A549 (cell line): ENCODE data around the gene PDE1C.

ENCODE experiments used
- CBX2 ChIP-seq: fragments of 200-600 bp; sonication (generic); IDR thresholded peaks from 2 replicates; pipeline ENCODE4 v1.6.1; 2016; ENCODE audit warnings: low read depth, mild to moderate bottlenecking, borderline replicate concordance
- CHD2 ChIP-seq: fragments of 150-350 bp; IDR thresholded peaks from 2 replicates; pipeline ENCODE4 v1.6.1; 2014; ENCODE audit warnings: low read length; ENCODE audit not compliant: partially characterized antibody
- CHD4 ChIP-seq: fragments of 200-600 bp; sonication (generic); IDR thresholded peaks from 2 replicates; pipeline ENCODE4 v1.6.1; 2016; ENCODE audit warnings: antibody characterized with exemption, mild to moderate bottlenecking, borderline replicate concordance
- CTCF ChIP-seq: fragments of >200 bp; sonication (Bioruptor Twin); formaldehyde crosslinking; IDR thresholded peaks from 3 replicates; pipeline ENCODE4 v1.5.1; 2016
- EHMT2 ChIP-seq: fragments of 200-600 bp; sonication (generic); IDR thresholded peaks from 2 replicates; pipeline ENCODE4 v1.6.1; 2016; ENCODE audit warnings: antibody characterized with exemption, low read depth, mild to moderate bottlenecking, moderate library complexity
- ESRRA ChIP-seq: fragments of 150-350 bp; IDR thresholded peaks from 2 replicates; pipeline ENCODE4 v1.6.1; 2014; ENCODE audit warnings: mild to moderate bottlenecking, low read length, borderline replicate concordance
- NPAS2 ChIP-seq: fragments of 250-450 bp; sonication (Bioruptor Pico); IDR thresholded peaks from 2 replicates; pipeline ENCODE4 v1.8.0; 2022; ENCODE audit warnings: mild to moderate bottlenecking, moderate library complexity, borderline replicate concordance
- PBX3 ChIP-seq: IDR thresholded peaks from 2 replicates; pipeline ENCODE4 v1.6.1; 2012
- POLR2A ChIP-seq: IDR thresholded peaks from 2 replicates; pipeline ENCODE4 v1.6.1; 2012; ENCODE audit warnings: mild to moderate bottlenecking, low read length
- RAD21 ChIP-seq, 2 experiments: fragments of >200 bp in 1 of 2; sonication (Bioruptor Twin) in 1 of 2; formaldehyde crosslinking in 1 of 2; IDR thresholded peaks in 1 of 2; conservative IDR thresholded peaks in 1 of 2; 2 replicates in 1 of 2; 3 replicates in 1 of 2; pipeline ENCODE4 v1.6.1; 2012 to 2018; ENCODE audit warnings: inconsistent platforms in 1 of 2
- SMC3 ChIP-seq: fragments of >200 bp; sonication (Bioruptor Twin); formaldehyde crosslinking; IDR thresholded peaks from 3 replicates; pipeline ENCODE4 v1.6.1; 2018; ENCODE audit warnings: inconsistent platforms
- TP53 ChIP-seq: fragments of 250-450 bp; sonication (Bioruptor Pico); IDR thresholded peaks from 2 replicates; pipeline ENCODE4 v1.5.0; 2021; ENCODE audit warnings: mild to moderate bottlenecking, moderate library complexity

- TF ChIP-seq CTCF (no peak), RAD21 (conservative IDR thresholded peaks at IDR 0.05 in 1 of 2, IDR thresholded peaks at IDR 0.05 in 1 of 2) (no peak), SMC3 (no peak), PBX3 (no peak), TP53 (CRISPR knock-in tag) (no peak), POLR2A (no peak), ESRRA (no peak), CBX2 (no peak), CHD2 (no peak), CHD4 (no peak), EHMT2 (no peak), NPAS2 (CRISPR knock-in tag) (no peak)
Observed at GRCh38 chr7:31772211-31772610, 298.0 kb downstream of the PDE1C start.
